ENCODE results near the gene COL5A2. TPM values are rescaled to one million over a fixed set of nuclear protein-coding genes. Genes with fewer than 3 reads are reported as not detected.

Gene COL5A2
- total RNA-seq, 2 experiments from 2014 or later = 2.6 to 2.7 TPM

DNA sequence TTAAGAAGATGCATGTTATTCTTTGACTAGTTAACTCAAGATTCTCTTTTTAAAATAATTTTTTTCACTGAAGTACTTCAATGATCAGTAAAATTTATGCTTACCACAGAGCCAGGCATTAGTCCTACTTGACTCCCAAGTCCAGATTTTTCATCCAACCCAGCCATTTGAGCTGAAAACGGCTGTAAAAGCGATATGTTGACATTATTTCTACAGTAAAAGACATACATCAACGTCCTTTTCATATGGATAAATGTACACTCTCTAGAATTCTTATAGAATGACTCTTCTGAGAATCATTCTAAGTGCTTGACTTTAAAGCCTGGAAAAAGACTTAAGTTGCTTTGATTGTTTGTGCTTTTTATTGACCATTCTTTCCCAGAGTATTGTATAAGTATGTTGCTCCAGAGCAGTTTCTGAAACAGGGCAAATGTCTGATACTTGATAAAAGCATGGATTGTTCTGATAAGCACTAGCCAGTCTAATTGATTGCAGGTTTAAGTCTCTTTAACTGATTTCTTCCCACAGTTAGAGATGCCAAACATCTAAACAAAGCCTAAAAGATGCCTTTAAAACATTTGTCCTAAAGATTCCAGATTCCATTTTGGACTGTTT, 90.9 kb downstream of the COL5A2 start:
- ATAC-seq = no peak
- no peaks in the 10 kb centered on the region for H3K9me3 Mint-ChIP-seq (ENCODE audit: insufficient read depth)
- POLR2A ChIA-PET = no interaction called here
- CTCF ChIA-PET = no interaction called here
- no peak overlapping the region for H3K4me3 Mint-ChIP-seq
- no peaks in the 10 kb centered on the region for H3K36me3 Mint-ChIP-seq (ENCODE audit: low read depth)
- no peak for DNase-seq
- no peaks in the 10 kb centered on the region for H3K27me3 Mint-ChIP-seq (ENCODE audit: low read depth)
- peaks cover 5% of the 10 kb centered on the region for H3K4me1 Mint-ChIP-seq (ENCODE audit: low read depth)
- no peak overlapping the region for H3K27ac Mint-ChIP-seq

DNA sequence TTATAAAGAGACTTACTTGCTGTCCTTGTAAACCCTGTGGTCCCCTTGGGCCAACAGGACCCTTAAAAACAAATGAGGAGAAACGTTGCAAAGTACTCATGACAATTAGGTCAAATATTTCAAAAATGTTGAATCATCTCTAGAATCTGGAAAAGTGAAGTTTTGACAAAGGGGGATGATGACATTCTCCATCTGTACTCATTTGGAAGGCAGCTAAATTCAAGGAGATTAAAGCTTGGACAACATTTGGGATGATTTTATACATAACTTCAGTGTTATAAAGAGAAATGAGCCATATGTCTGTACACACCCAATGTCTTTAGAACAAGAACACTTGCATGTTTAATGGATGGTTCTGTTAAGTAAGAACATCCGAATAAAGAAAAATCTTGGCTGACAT, 92.9 kb downstream of the COL5A2 start:
- Mint-ChIP-seq H3K4me3 (no peak overlapping the region), H3K4me1 (ENCODE audit: low read depth) (peaks cover 5% of the 10 kb centered on the region), H3K9me3 (ENCODE audit: insufficient read depth) (no peaks in the 10 kb centered on the region), H3K36me3 (ENCODE audit: low read depth) (no peaks in the 10 kb centered on the region), H3K27me3 (ENCODE audit: low read depth) (no peaks in the 10 kb centered on the region), H3K27ac (no peak overlapping the region)
- CTCF ChIA-PET = no interaction called here
- DNase-seq (no peak), ATAC-seq (no peak)
- POLR2A ChIA-PET = no interaction called here

DNA sequence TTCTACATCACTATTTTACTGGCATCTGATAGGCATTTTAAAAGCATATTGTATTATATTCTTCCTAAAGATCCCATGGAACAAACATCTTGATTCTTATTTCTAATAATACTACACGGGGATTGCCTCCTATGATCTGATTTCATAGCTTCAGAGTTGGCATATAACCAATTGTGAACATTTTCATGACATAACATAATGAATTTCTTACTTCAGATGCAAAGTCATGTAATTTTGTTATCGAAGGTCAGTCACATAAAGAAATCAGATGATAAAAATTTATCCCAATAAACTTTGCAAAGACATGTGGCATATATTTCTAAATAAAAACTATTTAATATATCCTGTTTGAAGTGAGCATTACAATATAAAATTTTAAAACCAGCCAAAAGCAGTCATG, 93.3 kb downstream of the COL5A2 start:
- Mint-ChIP-seq H3K4me3 (no peak overlapping the region), H3K27me3 (ENCODE audit: low read depth) (no peaks in the 10 kb centered on the region), H3K9me3 (ENCODE audit: insufficient read depth) (no peaks in the 10 kb centered on the region), H3K36me3 (ENCODE audit: low read depth) (no peaks in the 10 kb centered on the region), H3K4me1 (ENCODE audit: low read depth) (peaks cover 5% of the 10 kb centered on the region), H3K27ac (no peak overlapping the region)
- DNase-seq (no peak), ATAC-seq (no peak)
- ChIA-PET CTCF (interaction anchor here (1.2 kb wide), 1 partner anchor 8 kb away, joined by 5 read pairs; no protein-coding TSS in a partner anchor), POLR2A (no interaction called here)

DNA sequence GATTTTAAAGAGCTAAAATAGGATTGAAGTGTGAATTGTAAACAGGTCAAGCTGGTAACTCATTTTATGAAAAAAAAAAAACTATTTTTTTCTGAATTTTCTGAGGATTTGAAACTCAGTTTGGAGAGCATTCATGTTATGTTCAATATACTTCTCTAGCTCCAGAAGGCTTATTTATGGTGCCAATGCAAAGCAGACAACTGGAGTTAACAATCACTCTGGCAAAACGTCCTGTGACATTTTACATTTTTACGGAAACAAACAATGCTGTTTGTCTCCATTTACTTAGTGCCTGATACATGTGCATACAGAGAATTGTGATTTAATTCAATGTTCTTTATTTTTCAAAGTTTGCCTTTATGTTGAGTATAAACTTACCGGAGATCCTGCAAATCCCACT, 96.0 kb downstream of the COL5A2 start:
- no peak overlapping the region for H3K27ac Mint-ChIP-seq
- DNase-seq = no peak
- ChIA-PET CTCF (interaction anchor here (1.1 kb wide), 1 partner anchor 10 kb away, joined by 6 read pairs; no protein-coding TSS in a partner anchor), POLR2A (no interaction called here)
- no peaks in the 10 kb centered on the region for H3K36me3 Mint-ChIP-seq (ENCODE audit: low read depth)
- no peaks in the 10 kb centered on the region for H3K9me3 Mint-ChIP-seq (ENCODE audit: insufficient read depth)
- no peak for ATAC-seq
- H3K4me1 Mint-ChIP-seq (ENCODE audit: low read depth) = no peaks in the 10 kb centered on the region
- H3K4me3 Mint-ChIP-seq = no peak overlapping the region
- no peaks in the 10 kb centered on the region for H3K27me3 Mint-ChIP-seq (ENCODE audit: low read depth)

DNA sequence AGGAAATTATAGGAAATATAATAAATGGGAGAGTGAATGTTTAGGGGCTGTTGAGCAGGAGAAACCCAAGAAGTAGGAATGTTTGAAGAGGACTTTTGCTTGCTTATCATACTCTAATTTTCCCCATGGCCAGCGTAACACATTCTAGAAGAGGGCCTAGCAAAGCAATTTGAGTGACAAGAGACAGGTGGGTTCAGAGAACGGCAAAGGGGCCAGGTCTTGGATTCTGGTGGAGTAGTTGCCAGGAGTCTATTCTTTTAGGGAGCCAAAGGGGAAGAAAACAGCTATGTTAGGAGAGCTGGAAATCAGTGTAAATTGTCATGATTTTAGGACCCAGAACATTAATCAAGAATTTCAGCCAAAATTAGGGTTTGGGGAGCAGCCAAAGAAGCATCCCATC, 96.5 kb downstream of the COL5A2 start:
- Mint-ChIP-seq H3K36me3 (ENCODE audit: low read depth) (no peaks in the 10 kb centered on the region), H3K9me3 (ENCODE audit: insufficient read depth) (no peaks in the 10 kb centered on the region), H3K27me3 (ENCODE audit: low read depth) (no peaks in the 10 kb centered on the region), H3K4me1 (ENCODE audit: low read depth) (no peaks in the 10 kb centered on the region), H3K27ac (no peak overlapping the region), H3K4me3 (no peak overlapping the region)
- ChIA-PET POLR2A (no interaction called here), CTCF (interaction anchor here (1.1 kb wide), 1 partner anchor 11 kb away, joined by 6 read pairs; no protein-coding TSS in a partner anchor)
- no peak for DNase-seq
- no peak for ATAC-seq

DNA sequence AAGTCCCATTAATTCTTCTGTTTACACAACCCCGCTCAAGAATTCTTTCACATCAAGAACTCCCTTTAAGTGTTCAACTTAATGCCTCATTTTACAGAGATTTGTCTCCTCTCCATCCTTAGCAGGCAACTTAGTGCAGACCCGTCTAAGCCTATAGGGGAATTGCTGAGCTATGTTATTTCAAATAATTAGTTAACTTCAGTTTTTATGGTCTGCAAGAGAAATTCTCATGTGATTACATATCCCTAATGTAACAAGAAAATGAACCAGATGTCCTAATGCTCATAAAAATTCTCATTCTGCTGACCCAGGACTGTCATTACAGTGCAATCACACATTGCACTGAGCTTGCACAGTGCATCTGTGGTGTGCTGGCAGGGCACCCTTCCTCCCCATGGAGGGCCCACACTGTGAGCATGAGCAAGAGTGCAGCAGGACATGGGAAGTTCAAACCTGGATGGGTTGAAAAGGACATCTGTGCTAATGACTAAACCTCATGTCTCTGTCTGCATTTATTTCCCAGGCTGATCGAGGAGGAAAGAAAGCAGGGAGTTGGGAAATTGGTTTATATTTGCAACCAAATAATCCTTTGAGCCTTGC, 97.1 kb downstream of the COL5A2 start:
- H3K27me3 Mint-ChIP-seq (ENCODE audit: low read depth) = no peaks in the 10 kb centered on the region

DNA sequence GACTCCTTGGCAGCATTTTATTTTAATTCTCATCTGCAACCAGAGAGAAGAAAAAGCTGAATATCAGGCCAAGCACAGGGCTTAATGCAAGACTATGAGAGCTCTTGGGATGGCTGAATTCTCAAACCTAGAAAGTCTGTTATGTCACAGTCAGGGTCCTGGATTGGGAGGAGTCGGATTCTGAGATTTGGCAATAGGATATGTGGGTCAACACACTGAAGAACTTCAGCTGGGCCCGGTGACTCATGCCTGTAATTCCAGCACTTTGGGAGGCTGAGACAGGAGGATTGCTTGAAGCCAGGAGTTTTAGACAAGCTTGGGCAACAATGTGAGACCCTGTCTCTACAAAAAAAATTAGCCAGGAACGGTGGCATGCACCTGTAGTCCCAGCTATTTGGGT, 103.0 kb downstream of the COL5A2 start:
- H3K27ac Mint-ChIP-seq = no peak overlapping the region
- CTCF ChIA-PET = no interaction called here
- H3K4me3 Mint-ChIP-seq = no peak overlapping the region
- no peaks in the 10 kb centered on the region for H3K4me1 Mint-ChIP-seq (ENCODE audit: low read depth)
- POLR2A ChIA-PET = no interaction called here
- H3K36me3 Mint-ChIP-seq (ENCODE audit: low read depth) = no peaks in the 10 kb centered on the region
- ATAC-seq (no peak), DNase-seq (no peak)
- no peaks in the 10 kb centered on the region for H3K9me3 Mint-ChIP-seq (ENCODE audit: insufficient read depth)
- no peaks in the 10 kb centered on the region for H3K27me3 Mint-ChIP-seq (ENCODE audit: low read depth)

More for the DNA sequence above, 97.1 kb downstream of the COL5A2 start:
- DNase-seq (no peak), ATAC-seq (no peak)
- no peaks in the 10 kb centered on the region for H3K36me3 Mint-ChIP-seq (ENCODE audit: low read depth)
- CTCF ChIA-PET = interaction anchor here (0.6 to 1.1 kb wide), 2 partner anchors 11 to 12 kb away, joined by 3 to 6 read pairs; no protein-coding TSS in a partner anchor
- H3K4me1 Mint-ChIP-seq (ENCODE audit: low read depth) = no peaks in the 10 kb centered on the region
- no peak overlapping the region for H3K27ac Mint-ChIP-seq
- no peaks in the 10 kb centered on the region for H3K9me3 Mint-ChIP-seq (ENCODE audit: insufficient read depth)
- no peak overlapping the region for H3K4me3 Mint-ChIP-seq
- POLR2A ChIA-PET = no interaction called here

DNA sequence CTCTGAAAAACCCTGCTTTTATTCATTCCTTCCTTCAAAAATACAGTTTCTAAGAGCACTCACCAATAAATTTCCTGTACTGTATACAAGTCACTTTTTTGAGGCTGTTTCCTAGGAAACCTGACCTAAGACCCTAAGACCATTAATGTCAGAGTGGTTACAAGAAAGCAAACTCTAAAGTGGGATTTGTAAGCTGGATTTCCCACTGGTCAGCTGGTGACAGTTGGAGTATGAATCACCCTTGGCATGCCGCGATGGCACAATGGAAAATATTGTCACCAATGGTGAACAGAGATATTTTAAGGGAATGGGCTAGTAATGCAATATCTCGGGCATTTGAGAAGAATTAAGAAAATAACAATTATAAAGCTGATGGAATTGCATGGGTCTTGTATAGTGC, 103.4 kb downstream of the COL5A2 start:
- Mint-ChIP-seq H3K9me3 (ENCODE audit: insufficient read depth) (no peaks in the 10 kb centered on the region), H3K27me3 (ENCODE audit: low read depth) (no peaks in the 10 kb centered on the region), H3K4me1 (ENCODE audit: low read depth) (no peaks in the 10 kb centered on the region), H3K4me3 (no peak overlapping the region), H3K27ac (no peak overlapping the region), H3K36me3 (ENCODE audit: low read depth) (no peaks in the 10 kb centered on the region)
- POLR2A ChIA-PET = no interaction called here
- CTCF ChIA-PET = no interaction called here
- DNase-seq (no peak), ATAC-seq (no peak)

DNA sequence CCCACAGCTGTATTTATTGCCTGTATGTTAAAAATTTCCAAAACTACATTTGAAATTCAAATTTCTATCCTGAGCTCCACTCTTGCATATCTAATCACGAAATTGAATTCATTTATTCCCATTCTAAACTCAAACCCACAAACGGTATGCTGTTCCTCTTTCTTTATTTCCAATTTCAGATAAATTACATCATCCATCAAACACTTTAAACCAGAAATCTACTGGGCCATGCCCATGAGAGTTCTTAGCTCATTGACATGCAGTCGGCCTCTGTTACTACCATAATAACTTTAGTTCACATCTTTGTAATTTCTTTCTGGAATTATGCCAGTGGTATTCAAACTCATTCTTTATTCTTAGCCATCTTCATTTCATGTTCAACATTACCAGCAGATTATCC, 105.1 kb downstream of the COL5A2 start:
- ChIA-PET POLR2A (no interaction called here), CTCF (interaction anchor here (1.2 kb wide), 1 partner anchor 19 kb away, joined by 3 read pairs; no protein-coding TSS in a partner anchor)
- no peak for DNase-seq
- ATAC-seq = no peak
- no peak overlapping the region for H3K4me3 Mint-ChIP-seq
- H3K27ac Mint-ChIP-seq = no peak overlapping the region
- no peaks in the 10 kb centered on the region for H3K36me3 Mint-ChIP-seq (ENCODE audit: low read depth)
- no peaks in the 10 kb centered on the region for H3K27me3 Mint-ChIP-seq (ENCODE audit: low read depth)
- H3K9me3 Mint-ChIP-seq (ENCODE audit: insufficient read depth) = no peaks in the 10 kb centered on the region
- no peaks in the 10 kb centered on the region for H3K4me1 Mint-ChIP-seq (ENCODE audit: low read depth)

DNA sequence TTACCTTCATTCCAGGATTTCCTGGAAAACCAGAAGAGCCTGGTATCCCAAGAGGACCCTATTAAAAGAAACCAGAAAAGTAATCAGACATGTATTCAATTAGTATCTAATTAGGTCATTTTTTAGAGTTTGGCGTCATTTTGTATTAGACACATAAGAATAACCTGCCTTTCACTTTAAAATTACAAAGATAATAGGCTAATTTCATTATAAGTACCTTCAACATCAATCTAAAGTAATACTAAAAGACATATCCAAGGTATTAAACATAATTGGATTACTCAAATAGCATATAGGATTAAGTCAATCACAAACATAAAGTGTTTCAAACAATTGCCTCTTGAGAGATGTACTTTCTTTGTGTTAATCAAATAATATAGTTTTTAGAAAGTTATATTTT, 107.5 kb downstream of the COL5A2 start:
- Mint-ChIP-seq H3K27me3 (ENCODE audit: low read depth) (no peaks in the 10 kb centered on the region), H3K27ac (no peak overlapping the region), H3K4me1 (ENCODE audit: low read depth) (no peaks in the 10 kb centered on the region), H3K9me3 (ENCODE audit: insufficient read depth) (no peaks in the 10 kb centered on the region), H3K36me3 (ENCODE audit: low read depth) (no peaks in the 10 kb centered on the region), H3K4me3 (no peak overlapping the region)
- DNase-seq = no peak
- POLR2A ChIA-PET = no interaction called here
- no peak for ATAC-seq
- CTCF ChIA-PET = interaction anchor here (1.3 kb wide), 1 partner anchor 22 kb away, joined by 3 read pairs; no protein-coding TSS in a partner anchor

DNA sequence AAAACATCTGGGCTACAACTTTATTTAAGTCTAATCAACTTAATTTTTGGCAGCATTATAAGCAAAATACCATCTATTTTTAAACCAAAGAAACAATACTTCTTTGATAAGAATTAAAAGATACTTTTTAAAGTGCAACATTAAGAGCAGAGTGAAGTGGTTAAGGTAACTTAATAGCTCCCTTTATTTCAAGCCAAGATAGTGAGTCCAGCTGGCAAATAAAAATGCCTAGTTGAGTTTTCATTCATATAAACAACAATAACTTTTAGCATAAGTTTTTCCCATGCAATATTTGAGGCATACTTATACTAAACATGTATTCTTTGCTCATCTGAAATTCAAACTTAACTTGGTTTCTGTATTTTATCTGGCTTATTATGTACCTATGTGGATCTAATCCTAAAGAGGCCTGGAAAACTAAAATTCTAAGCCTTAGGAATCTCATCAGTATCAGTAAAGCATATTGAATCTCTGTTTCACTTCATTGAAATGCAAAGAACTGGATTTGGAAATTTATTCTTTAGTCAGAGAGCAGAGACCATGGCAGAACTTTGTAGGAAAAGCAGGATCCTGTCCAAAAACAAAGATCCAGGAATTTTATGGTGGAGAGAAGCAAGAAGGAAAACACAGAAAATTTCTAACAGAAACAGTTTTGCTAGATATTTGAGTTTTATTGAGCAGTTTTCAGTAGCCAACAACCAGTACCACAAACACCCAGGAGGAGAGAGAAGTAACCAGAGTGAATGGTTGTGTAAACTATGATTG, 109.5 kb downstream of the COL5A2 start:
- no peak overlapping the region for H3K27ac Mint-ChIP-seq
- no peak for DNase-seq
- CTCF ChIA-PET = no interaction called here
- no peak for ATAC-seq
- H3K4me1 Mint-ChIP-seq (ENCODE audit: low read depth) = no peaks in the 10 kb centered on the region
- H3K4me3 Mint-ChIP-seq = no peak overlapping the region
- POLR2A ChIA-PET = no interaction called here
- H3K36me3 Mint-ChIP-seq (ENCODE audit: low read depth) = no peaks in the 10 kb centered on the region
- no peaks in the 10 kb centered on the region for H3K27me3 Mint-ChIP-seq (ENCODE audit: low read depth)
- no peaks in the 10 kb centered on the region for H3K9me3 Mint-ChIP-seq (ENCODE audit: insufficient read depth)

DNA sequence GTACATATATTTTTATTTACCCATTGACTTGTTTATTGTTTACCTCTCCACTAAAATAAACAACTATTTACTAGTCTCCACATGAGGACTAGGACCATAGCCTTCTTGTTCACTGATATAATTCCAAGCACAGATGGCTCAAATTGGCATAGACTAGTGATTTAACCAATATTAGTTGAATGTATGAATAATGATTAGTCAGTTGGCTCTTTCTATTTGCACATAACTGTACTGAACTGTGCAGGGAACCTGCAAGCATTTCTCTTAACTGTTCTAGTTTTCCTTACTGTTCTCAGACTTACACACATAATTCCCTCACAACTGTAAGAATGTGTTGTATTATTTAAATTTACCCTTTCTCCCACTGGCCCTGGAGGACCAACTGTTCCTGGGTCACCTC, 113.5 kb downstream of the COL5A2 start:
- DNase-seq (no peak), ATAC-seq (no peak)
- H3K27me3 Mint-ChIP-seq (ENCODE audit: low read depth) = no peaks in the 10 kb centered on the region
- H3K4me3 Mint-ChIP-seq = no peak overlapping the region
- ChIA-PET CTCF (interaction anchor here (1.3 kb wide), 1 partner anchor 22 kb away, joined by 3 read pairs; no protein-coding TSS in a partner anchor), POLR2A (no interaction called here)
- no peaks in the 10 kb centered on the region for H3K36me3 Mint-ChIP-seq (ENCODE audit: low read depth)
- H3K27ac Mint-ChIP-seq = no peak overlapping the region
- no peaks in the 10 kb centered on the region for H3K9me3 Mint-ChIP-seq (ENCODE audit: insufficient read depth)
- H3K4me1 Mint-ChIP-seq (ENCODE audit: low read depth) = no peaks in the 10 kb centered on the region

Data from activated CD8-positive, alpha-beta T cell treated with anti-CD3 and anti-CD28 coated beads, Interleukin-2, amount 10 ng/mL, durations not matched to agents 7 days and 5 days (primary cell).